Kidney (tissue), 22 donors: ENCODE data around the gene TAF9B. TPM values are rescaled to one million over a fixed set of nuclear protein-coding genes. Genes with fewer than 3 reads are reported as not detected.

Source experiments
- DNase-seq, 5 donors: peaks; one replicate each; pipeline ENCODE4 v3.0.0-alpha.2; 2013 to 2020
- FAIRE-seq: peaks from 2 replicates; lab custom pipeline; 2012; peaks lifted over from hg19 to GRCh38; lab: Jason Lieb, UNC
- H3K27ac ChIP-seq, 2 donors: one replicate each; pipeline ENCODE4 v1.7.0; 2013; ENCODE audit warnings: low read depth in 2 of 2, low read length in 2 of 2, inconsistent platforms in 1 of 2
- H3K27me3 ChIP-seq: one replicate; pipeline ENCODE4 v1.7.1; 2013; ENCODE audit warnings: low read length, inconsistent platforms; ENCODE audit not compliant: control insufficient read depth, insufficient read depth
- H3K36me3 ChIP-seq, 3 donors: one replicate each; pipeline versions ENCODE4 v1.7.0 to v1.7.1; 2013; ENCODE audit warnings: low read length in 3 of 3, control low read depth in 1 of 3, inconsistent platforms in 1 of 3; ENCODE audit not compliant: insufficient read depth in 3 of 3, control insufficient read depth in 2 of 3
- H3K4me1 ChIP-seq, 3 donors: one replicate each; pipeline versions ENCODE4 v1.7.0 to v1.7.1; 2013; ENCODE audit warnings: low read length in 3 of 3, inconsistent platforms in 1 of 3, low read depth in 1 of 3; ENCODE audit not compliant: control insufficient read depth in 2 of 3, insufficient read depth in 2 of 3
- H3K4me3 ChIP-seq, 3 donors: one replicate each; pipeline versions ENCODE4 v1.7.0 to v1.8.1; 2013; ENCODE audit warnings: low read length in 3 of 3, control low read depth in 1 of 3, inconsistent platforms in 1 of 3
- H3K9ac ChIP-seq, 3 donors: one replicate each; pipeline versions ENCODE4 v1.7.0 to v1.7.1; 2013; ENCODE audit warnings: low read length in 3 of 3, control low read depth in 1 of 3, inconsistent platforms in 1 of 3
- H3K9me3 ChIP-seq, 3 donors: one replicate each; pipeline versions ENCODE4 v1.7.0 to v1.7.1; 2013; ENCODE audit warnings: low read length in 3 of 3, control low read depth in 1 of 3, inconsistent platforms in 1 of 3; ENCODE audit not compliant: control insufficient read depth in 2 of 3, insufficient read depth in 1 of 3
- CTCF ChIP-seq: IDR thresholded peaks from 3 replicates; pipeline ENCODE4 v1.5.1; 2012; ENCODE audit warnings: mild to moderate bottlenecking, moderate library complexity, borderline replicate concordance; ENCODE audit not compliant: insufficient read depth; ENCODE audit errors: extremely low read depth
- intact Hi-C: fragments of 100-400 bp; cut with DNase I; formaldehyde crosslinking; loops from one replicate; pipeline ENCODE4 v1.11.1; 2022
- long read RNA-seq, 10 donors: library from polyadenylated mRNA in 1 of 10; unstranded in 1 of 10; transcript quantifications; one replicate each; pipeline ENCODE4 v2.0.0 and lab custom pipeline, GENCODE V29; 2021 to 2026
- polyA plus RNA-seq: library from polyadenylated mRNA; stranded (reverse); fragments of 350-450 nt; fragmentation: Illumina TruSeq; extraction: RNeasy Lipid Tissue Mini Kit (QIAGEN cat#74804); gene quantifications from one replicate; pipeline ENCODE4 v1.2.3, GENCODE V29; 2014; ENCODE audit warnings: low read depth, low replicate concordance; ENCODE audit not compliant: insufficient read depth
- total RNA-seq: library from RNA; stranded (reverse); fragmentation: NEBNext Ultra II Directional; extraction: Animal tissue kit (Norgen Biotek cat#: 25700); gene quantifications from one replicate; pipeline ENCODE4 v1.2.1, GENCODE V29; 2021
- donor health status: control.
- donor health status: control.
- donor health status: control.
- donor health status: control.
- donor health status: control.
- donor health status: DM: yes; HTN: yes; CAD: no.
- donor health status: Normal renal cell carcinoma (clear cell type).

TAF9B gene
- 23.3 TPM for total RNA-seq
- polyA plus RNA-seq = 14.0 TPM
- long read RNA-seq, donor 1, transcript TAF9B-201 (7 exons, 2,713 nt) = major isoform, 5 of 6 reads
- long read RNA-seq, donor 1, partial matches to known transcripts = 0 of 6 reads
- long read RNA-seq, donor 1, other reads (novel, unspliced or antisense) = 0 of 6 reads
- long read RNA-seq, donor 2, transcript TAF9B-201 (7 exons, 2,713 nt) = major isoform, 11 of 11 reads
- long read RNA-seq, donor 2, partial matches to known transcripts = 0 of 11 reads
- long read RNA-seq, donor 2, other reads (novel, unspliced or antisense) = 0 of 11 reads
- long read RNA-seq, donor 3, transcript TAF9B-201 (7 exons, 2,713 nt) = major isoform, 13 of 13 reads
- long read RNA-seq, donor 3, partial matches to known transcripts = 0 of 13 reads
- long read RNA-seq, donor 3, other reads (novel, unspliced or antisense) = 0 of 13 reads
- long read RNA-seq, donor 4, transcript TAF9B-201 (7 exons, 2,713 nt) = major isoform, 8 of 8 reads
- long read RNA-seq, donor 4, partial matches to known transcripts = 0 of 8 reads
- long read RNA-seq, donor 4, other reads (novel, unspliced or antisense) = 0 of 8 reads
- long read RNA-seq, donor 5, partial matches to known transcripts = 0 of 1 reads
- long read RNA-seq, donor 5, other reads (novel, unspliced or antisense) = 0 of 1 reads
- long read RNA-seq, donor 6, transcript TAF9B-201 (7 exons, 2,713 nt) = major isoform, 36 of 41 reads
- long read RNA-seq, donor 6, partial matches to known transcripts = 5 of 41 reads
- long read RNA-seq, donor 6, other reads (novel, unspliced or antisense) = 0 of 41 reads
- long read RNA-seq, donor 7, transcript TAF9B-201 (7 exons, 2,713 nt) = major isoform, 15 of 19 reads
- long read RNA-seq, donor 7, partial matches to known transcripts = 0 of 19 reads
- long read RNA-seq, donor 7, other reads (novel, unspliced or antisense) = 4 of 19 reads
- long read RNA-seq, donor 8, transcript TAF9B-201 (7 exons, 2,713 nt) = major isoform, 17 of 18 reads
- long read RNA-seq, donor 8, partial matches to known transcripts = 0 of 18 reads
- long read RNA-seq, donor 8, other reads (novel, unspliced or antisense) = 0 of 18 reads
- long read RNA-seq, donor 9, transcript TAF9B-201 (7 exons, 2,713 nt) = major isoform, 7 of 7 reads
- long read RNA-seq, donor 9, partial matches to known transcripts = 0 of 7 reads
- long read RNA-seq, donor 9, other reads (novel, unspliced or antisense) = 0 of 7 reads
- long read RNA-seq, donor 10, transcript TAF9B-201 (7 exons, 2,713 nt) = major isoform, 7 of 7 reads
- long read RNA-seq, donor 10, partial matches to known transcripts = 0 of 7 reads
- long read RNA-seq, donor 10, other reads (novel, unspliced or antisense) = 0 of 7 reads

- H3K27me3 ChIP-seq = no peaks in the 10 kb centered on the region
- peaks cover 0 to 5% (median 0%) of the 10 kb centered on the region in 3 donors for H3K36me3 ChIP-seq
- H3K9ac ChIP-seq = peak within 1 kb of the TSS; percentile 57 to 87 (median 67)
- H3K9me3 ChIP-seq = no peaks in the 10 kb centered on the region
- peak within 1 kb of the TSS; percentile 72 to 74 for H3K27ac ChIP-seq
- intact Hi-C loops = no loop called here
- no peak for TF ChIP-seq CTCF
- FAIRE-seq (peak; percentile 93), DNase-seq (peak; percentile 88 to 95 (median 90))
- H3K4me1 ChIP-seq = peaks cover 0 to 3% (median 0%) of the 10 kb centered on the region in 3 donors
- peak within 1 kb of the TSS; percentile 66 to 82 (median 72) for H3K4me3 ChIP-seq
Measured at GRCh38 chrX:78139160-78140123, at the start of gene TAF9B. TAF9B (minus strand) TSS chrX:78139650; CDS start chrX:78139611, 39 bp downstream.

- no peak for FAIRE-seq
- Histone ChIP-seq H3K9me3 (no peaks in the 10 kb centered on the region), H3K9ac (no peak overlapping the region), H3K27me3 (no peaks in the 10 kb centered on the region), H3K4me1 (no peaks in the 10 kb centered on the region), H3K4me3 (no peak overlapping the region), H3K36me3 (no peaks in the 10 kb centered on the region), H3K27ac (no peak overlapping the region)
- DNase-seq = no peak
- TF ChIP-seq CTCF = no peak
- intact Hi-C loops = no loop called here
Measured at GRCh38 chrX:78182881-78183280, 43.4 kb upstream of the TAF9B start.

GRCh38 chrX:78181307-78181706, 41.9 kb upstream of the TAF9B start:
- Histone ChIP-seq H3K4me1 (no peaks in the 10 kb centered on the region), H3K27ac (no peak overlapping the region), H3K9ac (no peak overlapping the region), H3K27me3 (no peaks in the 10 kb centered on the region), H3K4me3 (no peak overlapping the region), H3K9me3 (no peaks in the 10 kb centered on the region), H3K36me3 (no peaks in the 10 kb centered on the region)
- no peak for TF ChIP-seq CTCF
- DNase-seq (no peak), FAIRE-seq (no peak)
- intact Hi-C loops = no loop called here
